ENCODE measurements around the gene YPEL2.

DNA sequence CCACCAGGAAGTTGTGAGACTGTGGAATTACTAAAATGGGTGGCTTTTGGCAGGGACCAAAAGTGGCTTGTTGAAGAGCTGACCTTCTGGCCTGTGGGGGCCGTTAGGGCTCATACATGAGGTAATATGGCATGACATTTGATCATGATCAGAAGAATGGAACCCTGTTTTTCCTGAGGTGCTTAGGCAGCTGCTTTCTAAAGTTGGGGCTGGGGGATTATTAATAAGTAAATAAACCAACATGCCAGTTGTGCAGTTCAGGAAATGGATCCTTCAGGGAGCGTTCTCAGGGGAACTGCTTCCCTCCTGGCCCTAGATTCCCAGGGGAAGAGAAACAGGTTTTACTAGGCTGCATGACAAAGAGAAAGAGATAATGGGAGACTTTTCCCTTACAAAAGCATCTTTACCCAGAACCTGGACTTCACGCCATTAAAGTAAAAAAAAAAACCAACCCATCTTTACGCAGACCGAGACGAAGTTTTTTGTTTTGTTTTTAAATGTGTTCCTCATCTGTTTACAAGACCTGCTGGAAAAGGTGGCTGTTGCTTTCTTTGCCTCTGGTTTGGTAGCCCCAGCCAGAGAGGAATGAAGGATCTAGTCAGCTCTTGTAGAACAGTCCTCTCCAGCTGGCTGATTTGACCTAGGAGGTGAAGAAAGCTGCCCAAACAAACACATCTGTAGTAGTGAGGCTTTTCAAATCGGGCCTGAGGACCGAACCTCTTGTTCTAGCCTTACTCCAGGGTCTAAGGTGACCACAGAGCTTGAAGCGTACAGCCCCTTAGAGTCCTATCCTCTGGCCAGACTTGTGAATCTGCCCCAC is 22.7 kb downstream of the YPEL2 start:
- TF ChIP-seq, protein P1, sequence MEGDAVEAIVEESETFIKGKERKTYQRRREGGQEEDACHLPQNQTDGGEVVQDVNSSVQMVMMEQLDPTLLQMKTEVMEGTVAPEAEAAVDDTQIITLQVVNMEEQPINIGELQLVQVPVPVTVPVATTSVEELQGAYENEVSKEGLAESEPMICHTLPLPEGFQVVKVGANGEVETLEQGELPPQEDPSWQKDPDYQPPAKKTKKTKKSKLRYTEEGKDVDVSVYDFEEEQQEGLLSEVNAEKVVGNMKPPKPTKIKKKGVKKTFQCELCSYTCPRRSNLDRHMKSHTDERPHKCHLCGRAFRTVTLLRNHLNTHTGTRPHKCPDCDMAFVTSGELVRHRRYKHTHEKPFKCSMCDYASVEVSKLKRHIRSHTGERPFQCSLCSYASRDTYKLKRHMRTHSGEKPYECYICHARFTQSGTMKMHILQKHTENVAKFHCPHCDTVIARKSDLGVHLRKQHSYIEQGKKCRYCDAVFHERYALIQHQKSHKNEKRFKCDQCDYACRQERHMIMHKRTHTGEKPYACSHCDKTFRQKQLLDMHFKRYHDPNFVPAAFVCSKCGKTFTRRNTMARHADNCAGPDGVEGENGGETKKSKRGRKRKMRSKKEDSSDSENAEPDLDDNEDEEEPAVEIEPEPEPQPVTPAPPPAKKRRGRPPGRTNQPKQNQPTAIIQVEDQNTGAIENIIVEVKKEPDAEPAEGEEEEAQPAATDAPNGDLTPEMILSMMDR (IDR thresholded peaks at IDR 0.05), result no peak
- no peak for TF ChIP-seq POLR2A (IDR thresholded peaks at IDR 0.05)

Data from Peyer's patch (tissue), 4 donors.